ENCODE measurements around the gene PGLYRP1.

GRCh38 chr19:46032597-46033025 is 9.8 kb upstream of the PGLYRP1 start:
- TF ChIP-seq POLR2AphosphoS5 (IDR thresholded peaks at IDR 0.05; ENCODE audit: low read depth, low read length) (no peak), CTCF (IDR thresholded peaks at IDR 0.05) (no peak), TCF7L2 (IDR thresholded peaks at IDR 0.05; ENCODE audit: low read depth, low read length) (no peak)
- TF ChIP-seq, protein P1, sequence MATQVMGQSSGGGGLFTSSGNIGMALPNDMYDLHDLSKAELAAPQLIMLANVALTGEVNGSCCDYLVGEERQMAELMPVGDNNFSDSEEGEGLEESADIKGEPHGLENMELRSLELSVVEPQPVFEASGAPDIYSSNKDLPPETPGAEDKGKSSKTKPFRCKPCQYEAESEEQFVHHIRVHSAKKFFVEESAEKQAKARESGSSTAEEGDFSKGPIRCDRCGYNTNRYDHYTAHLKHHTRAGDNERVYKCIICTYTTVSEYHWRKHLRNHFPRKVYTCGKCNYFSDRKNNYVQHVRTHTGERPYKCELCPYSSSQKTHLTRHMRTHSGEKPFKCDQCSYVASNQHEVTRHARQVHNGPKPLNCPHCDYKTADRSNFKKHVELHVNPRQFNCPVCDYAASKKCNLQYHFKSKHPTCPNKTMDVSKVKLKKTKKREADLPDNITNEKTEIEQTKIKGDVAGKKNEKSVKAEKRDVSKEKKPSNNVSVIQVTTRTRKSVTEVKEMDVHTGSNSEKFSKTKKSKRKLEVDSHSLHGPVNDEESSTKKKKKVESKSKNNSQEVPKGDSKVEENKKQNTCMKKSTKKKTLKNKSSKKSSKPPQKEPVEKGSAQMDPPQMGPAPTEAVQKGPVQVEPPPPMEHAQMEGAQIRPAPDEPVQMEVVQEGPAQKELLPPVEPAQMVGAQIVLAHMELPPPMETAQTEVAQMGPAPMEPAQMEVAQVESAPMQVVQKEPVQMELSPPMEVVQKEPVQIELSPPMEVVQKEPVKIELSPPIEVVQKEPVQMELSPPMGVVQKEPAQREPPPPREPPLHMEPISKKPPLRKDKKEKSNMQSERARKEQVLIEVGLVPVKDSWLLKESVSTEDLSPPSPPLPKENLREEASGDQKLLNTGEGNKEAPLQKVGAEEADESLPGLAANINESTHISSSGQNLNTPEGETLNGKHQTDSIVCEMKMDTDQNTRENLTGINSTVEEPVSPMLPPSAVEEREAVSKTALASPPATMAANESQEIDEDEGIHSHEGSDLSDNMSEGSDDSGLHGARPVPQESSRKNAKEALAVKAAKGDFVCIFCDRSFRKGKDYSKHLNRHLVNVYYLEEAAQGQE (IDR thresholded peaks at IDR 0.05; ENCODE audit: insufficient read depth in 1 of 2, low read depth in 2 of 2, low read length in 1 of 2): no peak
